Mesenchymal stem cell (in vitro differentiated cells and primary cell): ENCODE measurements around the gene FOXJ3.

Source experiments
- DNase-seq: peaks from one replicate; pipeline ENCODE4 v3.0.0-alpha.2; 2013
- H2AFZ ChIP-seq: one replicate; pipeline ENCODE4 v1.6.1; 2013; ENCODE audit warnings: low read depth, mild to moderate bottlenecking, control low read depth, inconsistent platforms, low read length, moderate library complexity
- H2AK5ac ChIP-seq: 2 replicates; pipeline ENCODE4 v1.6.1; 2013; ENCODE audit warnings: low read length, moderate library complexity, mild to moderate bottlenecking, inconsistent platforms; ENCODE audit not compliant: severe bottlenecking
- H2BK120ac ChIP-seq: one replicate; pipeline ENCODE4 v1.6.1; 2013; ENCODE audit warnings: low read depth, mild to moderate bottlenecking, inconsistent platforms, low read length, moderate library complexity
- H2BK12ac ChIP-seq, 2 experiments: one replicate each; pipeline ENCODE4 v1.6.1; 2013; ENCODE audit warnings: inconsistent platforms in 2 of 2, low read length in 2 of 2, mild to moderate bottlenecking in 2 of 2, moderate library complexity in 2 of 2, control low read depth in 1 of 2
- H2BK15ac ChIP-seq: one replicate; pipeline ENCODE4 v1.6.1; 2013; ENCODE audit warnings: mild to moderate bottlenecking, low read depth, inconsistent platforms; ENCODE audit not compliant: poor library complexity, severe bottlenecking
- H2BK5ac ChIP-seq: 2 replicates; pipeline ENCODE4 v1.6.1; 2013; ENCODE audit warnings: low read depth, mild to moderate bottlenecking, low read length, control low read depth, inconsistent platforms; ENCODE audit not compliant: poor library complexity, severe bottlenecking
- H3K14ac ChIP-seq, 2 experiments: one replicate each; pipeline ENCODE4 v1.6.1; 2013; ENCODE audit warnings: inconsistent platforms in 2 of 2, low read length in 2 of 2, control low read depth in 1 of 2, mild to moderate bottlenecking in 1 of 2, moderate library complexity in 1 of 2
- H3K18ac ChIP-seq, 2 experiments: one replicate each; pipeline ENCODE4 v1.6.1; 2013; ENCODE audit warnings: inconsistent platforms in 2 of 2, low read length in 2 of 2, control low read depth in 1 of 2, low read depth in 1 of 2, mild to moderate bottlenecking in 1 of 2
- H3K23ac ChIP-seq, 2 experiments: one replicate each; pipeline ENCODE4 v1.6.1; 2013; ENCODE audit warnings: inconsistent platforms in 2 of 2, low read length in 2 of 2, mild to moderate bottlenecking in 2 of 2, moderate library complexity in 2 of 2, control low read depth in 1 of 2
- H3K27ac ChIP-seq: 2 replicates; pipeline ENCODE4 v1.5.1; 2013; ENCODE audit warnings: mild to moderate bottlenecking, moderate library complexity, low read length, control low read depth, inconsistent platforms; ENCODE audit not compliant: poor library complexity, severe bottlenecking
- H3K27me3 ChIP-seq, 2 experiments: 2 replicates each; pipeline versions ENCODE4 v1.6.1 to v1.7.0; 2013; ENCODE audit warnings: low read length in 2 of 2, mild to moderate bottlenecking in 2 of 2, moderate library complexity in 2 of 2, control low read depth in 1 of 2, inconsistent platforms in 1 of 2; ENCODE audit not compliant: control insufficient read depth in 1 of 2, insufficient read depth in 1 of 2
- H3K36me3 ChIP-seq, 2 experiments: 2 replicates each; pipeline versions ENCODE4 v1.6.1 to v1.7.0; 2013; ENCODE audit warnings: low read length in 2 of 2, control low read depth in 1 of 2, inconsistent platforms in 1 of 2, low read depth in 1 of 2, mild to moderate bottlenecking in 1 of 2; ENCODE audit not compliant: insufficient read depth in 2 of 2, control insufficient read depth in 1 of 2
- H3K4ac ChIP-seq, 2 experiments: one replicate each; pipeline ENCODE4 v1.6.1; 2013; ENCODE audit warnings: inconsistent platforms in 2 of 2, low read length in 2 of 2, mild to moderate bottlenecking in 2 of 2, moderate library complexity in 2 of 2, control low read depth in 1 of 2, low read depth in 1 of 2
- H3K4me1 ChIP-seq: 2 replicates; pipeline ENCODE4 v1.6.1; 2013; ENCODE audit warnings: low read depth, low read length, control low read depth; ENCODE audit not compliant: control insufficient read depth, insufficient read depth
- H3K4me2 ChIP-seq: 2 replicates; pipeline ENCODE4 v1.6.1; 2013; ENCODE audit warnings: low read length, mild to moderate bottlenecking, inconsistent platforms; ENCODE audit not compliant: poor library complexity, severe bottlenecking
- H3K4me3 ChIP-seq, 2 experiments: 2 replicates each; pipeline versions ENCODE4 v1.5.1 to v1.7.0; 2013; ENCODE audit warnings: low read length in 2 of 2, mild to moderate bottlenecking in 2 of 2, control low read depth in 1 of 2, low read depth in 1 of 2; ENCODE audit not compliant: insufficient read depth in 1 of 2
- H3K79me1 ChIP-seq: replicated peaks from 2 replicates; pipeline ENCODE4 v1.6.1; 2013; ENCODE audit warnings: mild to moderate bottlenecking, control low read depth, low read length, inconsistent platforms; ENCODE audit not compliant: poor library complexity, severe bottlenecking
- H3K9ac ChIP-seq: 2 replicates; pipeline ENCODE4 v1.7.0; 2013; ENCODE audit warnings: mild to moderate bottlenecking, low read length, moderate library complexity
- H3K9me3 ChIP-seq: 2 replicates; pipeline ENCODE4 v1.7.0; 2013; ENCODE audit warnings: mild to moderate bottlenecking, low read length; ENCODE audit not compliant: control insufficient read depth
- H4K8ac ChIP-seq: one replicate; pipeline ENCODE4 v1.6.1; 2013; ENCODE audit warnings: inconsistent platforms, mild to moderate bottlenecking, low read length, moderate library complexity
- H4K91ac ChIP-seq: one replicate; pipeline ENCODE4 v1.6.1; 2013; ENCODE audit warnings: mild to moderate bottlenecking, low read length, inconsistent platforms
- WGBS: methylation state at CpG from one replicate; pipeline ENCODE4 v1.1.7; 2013; ENCODE audit warnings: mixed read lengths; 5-methylcytosine and 5-hydroxymethylcytosine counted together

FOXJ3 gene

DNA sequence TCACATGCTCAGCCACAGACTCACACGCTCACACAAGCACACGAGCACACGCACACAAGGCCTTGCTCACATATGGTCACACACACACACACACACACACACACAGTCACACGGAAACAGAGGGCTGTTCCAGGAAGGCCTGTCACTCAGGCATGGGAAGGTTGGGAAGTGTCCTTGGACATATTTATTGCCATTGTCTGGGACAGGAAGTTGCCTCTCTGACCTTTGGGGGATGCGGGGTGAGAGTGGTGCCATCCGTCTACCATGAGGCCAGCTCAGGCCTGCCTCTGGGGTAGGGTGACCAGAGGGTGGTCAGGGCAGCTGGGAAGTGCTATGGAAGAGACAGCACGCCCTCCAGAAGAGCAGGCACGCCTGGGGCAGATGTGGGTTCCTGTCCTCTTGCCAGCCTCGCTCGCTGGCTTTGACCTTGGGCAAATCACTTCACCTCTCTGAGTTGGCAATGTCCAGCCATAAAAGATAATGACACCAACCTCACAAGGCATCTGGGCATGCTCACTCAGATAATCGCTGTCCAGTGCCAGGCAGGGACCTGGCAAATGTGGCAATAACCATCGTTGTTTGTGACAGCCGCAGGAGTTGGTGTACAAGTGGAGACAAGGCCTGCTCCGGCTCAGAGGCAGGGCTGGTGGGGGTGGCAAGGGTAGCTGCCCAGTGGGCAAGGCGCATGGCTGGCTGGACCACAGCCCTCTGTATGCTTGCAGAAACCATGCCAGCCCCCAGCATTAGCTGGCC lies 162.5 kb downstream of the FOXJ3 start:
- Histone ChIP-seq H3K14ac (no peak overlapping the region), H3K4ac (no peak overlapping the region), H3K27me3 (peaks cover 5 to 8% of the 10 kb centered on the region in 2 experiments), H2AK5ac (no peak overlapping the region), H2BK5ac (no peak overlapping the region), H2BK15ac (no peak overlapping the region), H2AFZ (no peak overlapping the region), H3K36me3 (peaks cover 4 to 10% of the 10 kb centered on the region in 2 experiments), H2BK120ac (no peak overlapping the region), H3K79me1 (peaks cover 9% of the 10 kb centered on the region), H3K9ac (no peak overlapping the region), H3K4me1 (peaks cover 8% of the 10 kb centered on the region), H3K18ac (peak overlapping the region in 1 of 2 experiments; percentile 32), H4K8ac (no peak overlapping the region), H3K9me3 (no peaks in the 10 kb centered on the region), H2BK12ac (no peak overlapping the region), H4K91ac (peak overlapping the region; percentile 52), H3K4me3 (no peak overlapping the region), H3K23ac (no peak overlapping the region), H3K4me2 (no peak overlapping the region), H3K27ac (no peak overlapping the region)
- 78% methylated on average over 14 of the region's 15 CpGs for WGBS
- DNase-seq, result peak; percentile 23

DNA sequence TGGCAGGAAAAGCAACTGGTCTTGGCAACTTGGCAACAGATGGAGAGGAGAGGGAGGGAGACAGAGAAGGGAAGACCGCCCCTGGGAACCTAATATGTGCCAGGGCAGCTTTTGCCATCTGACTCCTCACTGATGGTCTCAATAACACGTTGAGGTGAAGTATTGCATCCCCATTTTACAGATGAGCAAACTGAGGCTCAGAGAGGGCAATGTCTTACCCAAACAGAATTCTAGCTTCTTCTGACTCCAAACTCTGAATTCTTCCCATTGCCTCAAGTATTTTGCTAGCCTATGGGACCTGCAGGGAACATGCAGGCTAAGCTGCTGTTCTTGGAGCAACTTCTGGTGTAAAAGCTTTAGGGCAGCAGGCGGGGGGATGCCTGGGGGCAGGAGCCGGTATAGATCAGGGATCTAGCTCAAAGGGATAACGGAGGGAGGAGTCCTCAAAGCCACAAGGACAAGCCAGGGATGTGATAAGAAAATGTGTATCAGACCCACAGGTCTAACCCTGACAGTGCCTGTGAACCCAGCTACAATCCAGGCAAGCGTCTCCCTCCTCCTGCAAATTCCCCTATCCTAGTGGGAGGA lies 163.3 kb downstream of the FOXJ3 start:
- Histone ChIP-seq H4K91ac (no peak overlapping the region), H3K36me3 (peaks cover 4 to 10% of the 10 kb centered on the region in 2 experiments), H3K4me2 (no peak overlapping the region), H4K8ac (no peak overlapping the region), H2BK5ac (no peak overlapping the region), H2BK15ac (no peak overlapping the region), H2AFZ (no peak overlapping the region), H2BK120ac (no peak overlapping the region), H3K23ac (no peak overlapping the region), H2AK5ac (no peak overlapping the region), H3K27ac (no peak overlapping the region), H3K79me1 (peaks cover 9% of the 10 kb centered on the region), H3K9ac (no peak overlapping the region), H3K4ac (no peak overlapping the region), H3K4me3 (no peak overlapping the region), H3K9me3 (no peaks in the 10 kb centered on the region), H2BK12ac (no peak overlapping the region), H3K14ac (no peak overlapping the region), H3K27me3 (peaks cover 5 to 8% of the 10 kb centered on the region in 2 experiments), H3K18ac (no peak overlapping the region), H3K4me1 (peaks cover 7% of the 10 kb centered on the region)
- DNase-seq, result no peak
- WGBS, result 75% methylated on average over 6 of the region's 6 CpGs

DNA sequence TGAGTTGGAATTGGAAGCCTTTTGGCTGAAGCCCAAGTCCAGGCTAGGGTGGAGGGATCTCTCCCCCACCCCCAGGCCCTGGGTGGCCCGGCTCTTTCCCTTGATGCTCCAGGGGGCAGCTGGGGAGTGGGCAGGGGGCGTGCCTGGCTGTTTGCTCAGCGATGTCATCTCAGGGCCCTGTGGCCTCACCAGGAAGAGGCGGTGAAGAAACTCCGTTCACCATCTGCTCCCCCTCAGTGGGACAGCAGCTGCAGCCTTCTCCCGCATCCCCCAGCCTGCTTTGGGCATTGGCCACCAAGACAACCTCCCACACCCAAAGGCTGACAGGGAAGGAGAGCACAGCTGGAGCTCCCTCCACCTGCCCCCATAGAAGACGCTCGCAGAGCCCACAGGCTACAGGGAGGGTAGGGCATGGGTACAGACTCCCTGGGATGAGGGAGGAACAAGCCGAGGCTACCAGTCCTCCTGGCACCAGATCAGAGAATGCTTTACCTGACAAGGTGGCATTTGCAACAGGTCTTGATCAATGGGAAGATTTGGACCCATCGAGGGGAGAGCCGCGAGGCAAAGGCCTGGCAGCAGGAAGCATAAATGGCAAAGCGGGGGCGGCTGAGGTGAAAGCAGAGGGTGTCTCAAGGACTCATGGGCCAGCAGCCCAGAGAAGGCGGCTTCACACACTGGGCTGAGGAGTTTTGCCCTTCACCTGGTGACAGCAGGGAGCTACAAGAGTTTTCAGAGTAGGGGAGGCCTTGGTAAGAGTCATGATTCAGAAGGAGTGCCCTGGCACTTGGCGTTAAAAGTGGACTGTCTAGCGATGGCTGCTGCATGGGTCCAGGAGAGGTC lies 164.0 kb downstream of the FOXJ3 start:
- Histone ChIP-seq H3K27ac (no peak overlapping the region), H4K91ac (no peak overlapping the region), H3K4me1 (peaks cover 13% of the 10 kb centered on the region), H4K8ac (no peak overlapping the region), H3K4me2 (no peak overlapping the region), H2AFZ (no peak overlapping the region), H3K9ac (no peak overlapping the region), H3K27me3 (peaks cover 5 to 8% of the 10 kb centered on the region in 2 experiments), H3K4me3 (no peak overlapping the region), H3K4ac (no peak overlapping the region), H3K36me3 (peaks cover 2 to 10% of the 10 kb centered on the region in 2 experiments), H3K18ac (no peak overlapping the region), H3K79me1 (peaks cover 6% of the 10 kb centered on the region), H3K23ac (no peak overlapping the region), H2AK5ac (no peak overlapping the region), H2BK5ac (no peak overlapping the region), H2BK120ac (no peak overlapping the region), H3K14ac (no peak overlapping the region), H3K9me3 (no peaks in the 10 kb centered on the region), H2BK15ac (no peak overlapping the region), H2BK12ac (no peak overlapping the region)
- DNase-seq, result no peak
- 80% methylated on average over 17 of the region's 17 CpGs for WGBS

- H4K8ac ChIP-seq, result no peak overlapping the region
- peaks cover 20% of the 10 kb centered on the region for H3K4me1 ChIP-seq
- H2AK5ac ChIP-seq, result no peak overlapping the region
- no peak overlapping the region for H2BK5ac ChIP-seq
- H3K36me3 ChIP-seq, result peaks cover 0 to 10% of the 10 kb centered on the region in 2 experiments
- no peak for DNase-seq
- no peak overlapping the region for H3K14ac ChIP-seq
- H3K18ac ChIP-seq, result no peak overlapping the region
- no peak overlapping the region for H3K27ac ChIP-seq
- no peak overlapping the region for H3K23ac ChIP-seq
- H2BK15ac ChIP-seq, result no peak overlapping the region
- H2BK120ac ChIP-seq, result no peak overlapping the region
- H2AFZ ChIP-seq, result no peak overlapping the region
- H2BK12ac ChIP-seq, result no peak overlapping the region
- no peak overlapping the region for H3K4me3 ChIP-seq
- no peak overlapping the region for H3K4ac ChIP-seq
- no peaks in the 10 kb centered on the region for H3K79me1 ChIP-seq
- H3K9ac ChIP-seq, result no peak overlapping the region
- H3K27me3 ChIP-seq, result peaks cover 5 to 17% of the 10 kb centered on the region in 2 experiments
- no peaks in the 10 kb centered on the region for H3K9me3 ChIP-seq
- 93% methylated on average over 3 of the region's 3 CpGs for WGBS
- H4K91ac ChIP-seq, result no peak overlapping the region
- no peak overlapping the region for H3K4me2 ChIP-seq
Observed at GRCh38 chr1:42168763-42169162, 166.3 kb downstream of the FOXJ3 start.
